Heart right ventricle (tissue), 16 donors: ENCODE results near the gene MRPL23. TPM values are rescaled to one million over a fixed set of nuclear protein-coding genes. Genes with fewer than 3 reads are reported as not detected.

Experiments
- ATAC-seq, 8 donors: fragments of 200-7000 bp; cut with Tn5 transposase; one replicate each; pipeline ENCODE4 v1.9.1; 2020; ENCODE audit warnings: mild to moderate bottlenecking in 8 of 8, moderate library complexity in 8 of 8, moderate number of reproducible peaks in 1 of 8
- DNase-seq, 2 donors: peaks; one replicate each; pipeline ENCODE4 v3.0.0-alpha.2; 2020
- H3K27ac ChIP-seq, 10 donors: fragments of 200-600 bp; sonication (generic) in 2 of 10; one replicate each; pipeline versions ENCODE4 v1.5.0 to v1.8.0; 2020 to 2022; ENCODE audit warnings: mild to moderate bottlenecking in 3 of 10
- H3K27me3 ChIP-seq, 7 donors: fragments of 200-600 bp; one replicate each; pipeline ENCODE4 v1.8.0; 2021 to 2022; ENCODE audit warnings: mild to moderate bottlenecking in 2 of 7
- H3K36me3 ChIP-seq, 9 donors: fragments of 200-600 bp; sonication (generic) in 1 of 9; one replicate each; pipeline versions ENCODE4 v1.5.0 to v1.8.0; 2020 to 2022; ENCODE audit warnings: mild to moderate bottlenecking in 2 of 9
- H3K4me1 ChIP-seq, 9 donors: fragments of 200-600 bp; sonication (generic) in 1 of 9; one replicate each; pipeline versions ENCODE4 v1.5.0 to v1.8.0; 2020 to 2022; ENCODE audit warnings: mild to moderate bottlenecking in 4 of 9
- H3K4me3 ChIP-seq, 10 donors: fragments of 200-600 bp; sonication (generic) in 2 of 10; one replicate each; pipeline versions ENCODE4 v1.5.0 to v1.8.0; 2020 to 2022; ENCODE audit warnings: mild to moderate bottlenecking in 7 of 10, moderate library complexity in 2 of 10
- H3K9me3 ChIP-seq, 11 donors: fragments of 200-600 bp in 10 of 11; sonication (generic) in 2 of 11; one replicate each; pipeline versions ENCODE4 v1.5.0 to v1.8.0; 2013 to 2022; ENCODE audit warnings: mild to moderate bottlenecking in 2 of 11, control low read depth in 1 of 11, moderate library complexity in 1 of 11
- WGBS, 2 donors: extraction: QIAGEN DNeasy Blood & Tissue Kit; methylation state at CpG; one replicate each; pipeline ENCODE4 v1.1.7; 2013; ENCODE audit warnings: inconsistent platforms in 1 of 2; 5-methylcytosine and 5-hydroxymethylcytosine counted together
- intact Hi-C, 10 donors: fragments of 100-400 bp; cut with DNase I; formaldehyde crosslinking; loops; one replicate each; pipeline versions ENCODE4 v1.11.1 to v1.14.2; 2022
- polyA plus RNA-seq, 2 donors: library from polyadenylated mRNA; stranded (reverse); fragments of 200-250 nt; gene quantifications; one replicate each; pipeline ENCODE4 v1.2.3, GENCODE V29; 2013
- total RNA-seq, 10 donors: library from RNA; stranded (reverse); fragmentation: NEBNext Ultra II Directional in 3 of 10; extraction: Animal tissue kit (Norgen Biotek cat#: 25700) in 3 of 10; gene quantifications; one replicate each; pipeline versions ENCODE4 v1.2.1 to v1.2.4, GENCODE V29; 2021 to 2023
- TF ChIP-seq, protein P1 (sequence below), 9 donors: fragments of 200-600 bp; sonication (generic) in 2 of 9; IDR thresholded peaks; one replicate each; pipeline versions ENCODE4 v1.5.0 to v1.8.0; 2021 to 2022; ENCODE audit warnings: antibody characterized with exemption in 9 of 9, mild to moderate bottlenecking in 5 of 9, moderate library complexity in 1 of 9
- donor health status: Arrhythmogenic right ventricular cardiomyopathy.
- donor health status: ischemic (EF 13 %, LVEDD 7.1; RV severe dilation, severe dysfunction).
- donor health status: healthy with polysubstance abuse.
- donor health status: DM: no; HTN: yes; CAD: no.
- donor health status: DM: no; HTN: no; CAD: no.
- donor health status: ischemic (EF 25% LVEDD 6.9; RV normal size, moderate dysfunction).
- donor health status: ischemic (EF 25% LVEDD 5.7; RV mildly dilated, moderate dysfunction).
- donor health status: healthy.
- donor health status: DM: yes; HTN: yes; CAD: no.
- donor health status: Ischemic cardiomyopathy.
- donor health status: ischemic (EF 35%, LVEDD 5.7; RV mildly dilated, moderate dysfunction).
- donor health status: nonischemic (EF 11% LVEDD 7.7; RV severe dilation, severe dysfunction).
- donor health status: DM: yes; HTN: yes; CAD: no.
- donor health status: PGD.
- donor health status: ischemic (EF 29% LVEDD 5.4; RV normal size, mild dysfunction).
- donor health status: nonischemic (EF 23%, LVEDD 6.1; RV moderate dilation, normal function).

Gene MRPL23
- total and polyA plus RNA-seq, 12 donors, result 45.9 to 356 (median 80.7) TPM

DNA sequence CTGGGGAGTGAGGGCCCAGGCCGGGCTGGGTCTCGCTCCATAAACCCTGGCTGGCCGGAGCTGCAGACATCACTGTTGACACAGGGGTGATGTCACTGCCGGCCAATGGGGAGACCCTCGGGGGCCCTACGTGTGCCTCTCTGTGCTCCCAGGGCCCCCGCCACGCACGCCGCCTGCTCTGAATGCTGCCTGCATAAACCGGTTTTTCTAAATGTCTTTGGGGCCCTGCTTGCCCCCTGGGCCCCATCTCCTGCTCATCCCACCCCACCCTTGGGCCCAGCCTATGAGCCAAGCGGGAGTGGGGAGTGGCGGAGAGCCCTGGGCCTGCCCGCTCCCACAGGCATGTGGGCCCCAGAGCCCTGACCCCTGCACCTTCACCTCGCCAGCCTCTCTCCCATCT lies 42.8 kb downstream of the MRPL23 start:
- no peak for ATAC-seq
- H3K27ac ChIP-seq, result no peak overlapping the region

DNA sequence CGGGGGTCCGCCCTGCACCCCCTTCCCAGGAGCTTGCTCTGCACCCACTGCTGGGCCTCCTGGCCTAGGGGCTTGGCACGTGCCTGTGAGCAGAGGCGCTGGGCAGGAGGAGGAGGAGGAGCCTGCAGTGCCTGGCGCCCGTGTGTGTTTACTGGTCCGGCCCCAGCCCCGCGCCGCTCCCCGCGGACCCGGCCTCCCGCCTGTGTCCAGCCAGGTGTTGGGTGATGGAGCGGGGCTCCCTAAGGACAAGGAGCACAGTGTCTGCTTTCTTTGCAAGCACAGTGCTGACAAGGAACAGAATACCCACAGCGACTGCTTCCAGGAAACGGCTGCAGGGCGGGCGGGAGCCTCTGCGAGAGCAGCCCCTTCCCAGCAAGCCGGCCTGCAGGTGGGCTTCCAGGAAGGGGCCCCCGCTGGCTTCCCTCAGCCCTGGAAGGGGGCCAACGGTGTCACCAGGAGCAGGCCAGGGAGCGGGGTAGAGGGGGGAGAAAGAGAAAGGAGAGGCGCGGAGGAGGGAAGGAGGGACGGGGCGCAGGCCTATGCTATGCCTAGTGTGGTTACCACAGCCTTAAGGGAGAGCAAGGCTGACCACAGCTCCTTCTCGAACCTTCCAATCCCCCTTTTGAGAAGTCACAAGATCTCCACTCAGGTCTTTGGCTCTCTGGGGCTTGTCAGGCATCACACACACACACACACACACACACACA lies 43.9 kb downstream of the MRPL23 start:
- Histone ChIP-seq H3K9me3 (no peaks in the 10 kb centered on the region), H3K4me3 (no peak overlapping the region), H3K4me1 (no peaks in the 10 kb centered on the region), H3K27ac (no peak overlapping the region), H3K36me3 (no peaks in the 10 kb centered on the region), H3K27me3 (no peaks in the 10 kb centered on the region)
- intact Hi-C loops, result no loop called here
- no CpG with 5 or more reads among the region's 29 CpGs for WGBS, 2 donors
- TF ChIP-seq, protein P1, sequence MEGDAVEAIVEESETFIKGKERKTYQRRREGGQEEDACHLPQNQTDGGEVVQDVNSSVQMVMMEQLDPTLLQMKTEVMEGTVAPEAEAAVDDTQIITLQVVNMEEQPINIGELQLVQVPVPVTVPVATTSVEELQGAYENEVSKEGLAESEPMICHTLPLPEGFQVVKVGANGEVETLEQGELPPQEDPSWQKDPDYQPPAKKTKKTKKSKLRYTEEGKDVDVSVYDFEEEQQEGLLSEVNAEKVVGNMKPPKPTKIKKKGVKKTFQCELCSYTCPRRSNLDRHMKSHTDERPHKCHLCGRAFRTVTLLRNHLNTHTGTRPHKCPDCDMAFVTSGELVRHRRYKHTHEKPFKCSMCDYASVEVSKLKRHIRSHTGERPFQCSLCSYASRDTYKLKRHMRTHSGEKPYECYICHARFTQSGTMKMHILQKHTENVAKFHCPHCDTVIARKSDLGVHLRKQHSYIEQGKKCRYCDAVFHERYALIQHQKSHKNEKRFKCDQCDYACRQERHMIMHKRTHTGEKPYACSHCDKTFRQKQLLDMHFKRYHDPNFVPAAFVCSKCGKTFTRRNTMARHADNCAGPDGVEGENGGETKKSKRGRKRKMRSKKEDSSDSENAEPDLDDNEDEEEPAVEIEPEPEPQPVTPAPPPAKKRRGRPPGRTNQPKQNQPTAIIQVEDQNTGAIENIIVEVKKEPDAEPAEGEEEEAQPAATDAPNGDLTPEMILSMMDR (IDR thresholded peaks at IDR 0.05), result no peak
- no peak for DNase-seq
- ATAC-seq, result peak in 7 of 8 donors; percentile 19 to 63 (median 31)

More for the DNA sequence above, 42.8 kb downstream of the MRPL23 start:
- Histone ChIP-seq H3K36me3 (no peaks in the 10 kb centered on the region), H3K4me3 (no peak overlapping the region), H3K27me3 (no peaks in the 10 kb centered on the region), H3K9me3 (no peaks in the 10 kb centered on the region), H3K4me1 (no peaks in the 10 kb centered on the region)
- intact Hi-C loops, result no loop called here
- TF ChIP-seq, protein P1 (IDR thresholded peaks at IDR 0.05), result no peak
- no CpG with 5 or more reads among the region's 15 CpGs for WGBS, 2 donors
- DNase-seq, result no peak

GRCh38 chr11:1992111-1992510 lies 45.0 kb downstream of the MRPL23 start:
- H3K9me3 ChIP-seq, result no peaks in the 10 kb centered on the region
- H3K4me1 ChIP-seq, result no peaks in the 10 kb centered on the region
- intact Hi-C loops, result no loop called here
- DNase-seq (no peak), ATAC-seq (no peak)
- 87 to 94% methylated on average over 13 to 14 of the region's 26 CpGs for whole genome bisulfite sequencing, 2 donors
- H3K27ac ChIP-seq, result no peak overlapping the region
- TF ChIP-seq, protein P1 (IDR thresholded peaks at IDR 0.05), result no peak
- H3K27me3 ChIP-seq, result no peaks in the 10 kb centered on the region
- H3K4me3 ChIP-seq, result no peak overlapping the region
- no peaks in the 10 kb centered on the region for H3K36me3 ChIP-seq

GRCh38 chr11:1994121-1994520 lies 47.0 kb downstream of the MRPL23 start:
- Histone ChIP-seq H3K36me3 (no peaks in the 10 kb centered on the region), H3K4me3 (no peak overlapping the region), H3K9me3 (no peaks in the 10 kb centered on the region), H3K27me3 (no peaks in the 10 kb centered on the region), H3K27ac (no peak overlapping the region), H3K4me1 (no peaks in the 10 kb centered on the region)
- ATAC-seq (peak in 1 of 8 donors; percentile 7), DNase-seq (peak in 1 of 2 donors; percentile 2)
- intact Hi-C loops, result no loop called here
- 54 to 64% methylated on average over 9 to 10 of the region's 13 CpGs for WGBS, 2 donors
- TF ChIP-seq, protein P1 (IDR thresholded peaks at IDR 0.05), result no peak
